ENCODE measurements around the gene SMIM43.
A peak's percentile ranks its signal among the peaks of the same experiment; 100 is the strongest.

SMIM43 gene

DNA sequence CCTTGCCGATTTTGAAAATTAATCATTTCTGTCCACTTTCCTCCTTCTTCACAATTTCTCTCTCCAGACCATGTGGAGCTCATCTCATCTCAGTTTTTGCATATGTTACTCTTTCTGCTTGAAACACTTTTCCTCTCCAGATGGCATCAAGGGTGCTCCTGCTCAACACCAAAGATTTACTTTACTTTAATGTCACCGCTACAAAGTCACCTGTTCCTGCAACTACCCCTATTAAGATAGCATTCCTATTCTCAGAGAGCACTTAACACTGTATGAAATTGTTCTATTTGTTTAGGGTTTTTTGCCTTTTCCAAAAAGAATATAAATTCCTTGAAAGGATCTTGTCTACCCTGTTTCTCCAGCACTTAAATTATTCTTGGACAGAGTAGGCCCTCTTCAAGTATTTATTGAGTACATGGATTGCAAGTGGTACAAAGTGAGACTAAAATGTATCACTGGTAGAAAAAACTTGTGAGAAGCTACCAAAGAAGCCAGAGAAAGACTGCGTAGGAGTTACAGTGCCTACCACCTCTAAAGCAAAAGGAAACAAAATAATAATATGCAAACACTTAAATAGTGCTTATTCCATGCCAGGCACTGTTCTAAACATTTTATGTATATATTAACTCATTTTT lies 35.0 kb upstream of the SMIM43 start:
- TF ChIP-seq ZFX (IDR thresholded peaks at IDR 0.05; ENCODE audit: borderline replicate concordance), result no peak
- TF ChIP-seq, protein P1, sequence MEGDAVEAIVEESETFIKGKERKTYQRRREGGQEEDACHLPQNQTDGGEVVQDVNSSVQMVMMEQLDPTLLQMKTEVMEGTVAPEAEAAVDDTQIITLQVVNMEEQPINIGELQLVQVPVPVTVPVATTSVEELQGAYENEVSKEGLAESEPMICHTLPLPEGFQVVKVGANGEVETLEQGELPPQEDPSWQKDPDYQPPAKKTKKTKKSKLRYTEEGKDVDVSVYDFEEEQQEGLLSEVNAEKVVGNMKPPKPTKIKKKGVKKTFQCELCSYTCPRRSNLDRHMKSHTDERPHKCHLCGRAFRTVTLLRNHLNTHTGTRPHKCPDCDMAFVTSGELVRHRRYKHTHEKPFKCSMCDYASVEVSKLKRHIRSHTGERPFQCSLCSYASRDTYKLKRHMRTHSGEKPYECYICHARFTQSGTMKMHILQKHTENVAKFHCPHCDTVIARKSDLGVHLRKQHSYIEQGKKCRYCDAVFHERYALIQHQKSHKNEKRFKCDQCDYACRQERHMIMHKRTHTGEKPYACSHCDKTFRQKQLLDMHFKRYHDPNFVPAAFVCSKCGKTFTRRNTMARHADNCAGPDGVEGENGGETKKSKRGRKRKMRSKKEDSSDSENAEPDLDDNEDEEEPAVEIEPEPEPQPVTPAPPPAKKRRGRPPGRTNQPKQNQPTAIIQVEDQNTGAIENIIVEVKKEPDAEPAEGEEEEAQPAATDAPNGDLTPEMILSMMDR (IDR thresholded peaks at IDR 0.05), result no peak
- H3K27ac ChIP-seq, result peak overlapping the region; percentile 78; the same call in 1 of the 2 replicates

DNA sequence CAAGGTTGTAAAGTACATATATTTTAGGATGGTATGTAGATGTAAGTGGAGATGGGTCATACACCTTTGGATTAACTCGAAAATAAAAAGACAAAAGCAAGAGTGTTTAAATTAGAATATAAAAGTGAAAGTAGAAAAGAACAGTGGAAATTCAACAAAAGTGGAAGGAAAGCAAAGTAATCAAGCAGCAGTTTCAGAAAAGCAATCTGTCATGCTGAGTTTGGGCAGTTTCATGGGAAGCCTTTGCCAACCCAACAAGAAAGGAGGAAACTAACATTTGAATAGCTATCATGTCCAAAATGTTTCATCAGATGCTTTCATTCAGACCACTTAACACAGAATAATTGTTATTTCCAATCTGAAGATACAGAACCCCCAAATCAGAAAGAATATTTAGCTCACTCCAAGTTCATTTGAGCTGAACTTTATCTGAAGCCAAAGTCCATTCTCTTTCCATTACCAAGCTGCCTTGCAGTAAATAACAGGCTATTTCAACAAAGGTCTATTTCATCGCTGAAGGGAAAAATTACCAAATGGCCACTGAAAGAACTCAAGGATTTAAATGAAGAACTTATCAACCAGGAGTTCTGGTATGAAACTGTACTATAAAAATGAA lies 34.4 kb upstream of the SMIM43 start:
- no peak overlapping the region for H3K27ac ChIP-seq
- TF ChIP-seq, protein P1 (IDR thresholded peaks at IDR 0.05), result no peak
- no peak for TF ChIP-seq ZFX (IDR thresholded peaks at IDR 0.05; ENCODE audit: borderline replicate concordance)

DNA sequence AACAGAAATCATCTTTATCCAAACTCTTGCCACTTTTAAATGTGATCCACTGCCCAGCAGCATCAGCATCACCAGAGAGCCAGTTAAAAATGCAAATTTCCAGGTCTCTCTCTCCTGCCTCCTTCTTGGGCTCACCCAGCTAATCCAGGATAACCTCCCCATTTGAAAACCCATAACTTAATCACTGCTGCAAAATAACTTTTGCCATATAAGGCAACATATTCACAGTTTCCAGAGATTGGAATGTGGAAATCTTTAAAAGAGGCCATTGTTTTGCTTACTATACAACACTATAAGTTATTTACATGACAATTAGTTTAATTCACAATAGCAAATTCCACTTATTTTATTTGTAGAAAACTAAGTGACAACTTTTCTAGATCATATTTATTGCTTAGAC lies 31.3 kb upstream of the SMIM43 start:
- no peak for TF ChIP-seq ZFX (IDR thresholded peaks at IDR 0.05; ENCODE audit: borderline replicate concordance)
- TF ChIP-seq, protein P1 (IDR thresholded peaks at IDR 0.05), result no peak

GRCh38 chr4:121794505-121795188 lies 29.7 kb upstream of the SMIM43 start:
- H3K27ac ChIP-seq, result no peak overlapping the region
- TF ChIP-seq, protein P1 (IDR thresholded peaks at IDR 0.05), result no peak
- no peak for TF ChIP-seq ZFX (IDR thresholded peaks at IDR 0.05; ENCODE audit: borderline replicate concordance)

More for the DNA sequence above, 31.3 kb upstream of the SMIM43 start:
- H3K27ac ChIP-seq, result no peak overlapping the region

DNA sequence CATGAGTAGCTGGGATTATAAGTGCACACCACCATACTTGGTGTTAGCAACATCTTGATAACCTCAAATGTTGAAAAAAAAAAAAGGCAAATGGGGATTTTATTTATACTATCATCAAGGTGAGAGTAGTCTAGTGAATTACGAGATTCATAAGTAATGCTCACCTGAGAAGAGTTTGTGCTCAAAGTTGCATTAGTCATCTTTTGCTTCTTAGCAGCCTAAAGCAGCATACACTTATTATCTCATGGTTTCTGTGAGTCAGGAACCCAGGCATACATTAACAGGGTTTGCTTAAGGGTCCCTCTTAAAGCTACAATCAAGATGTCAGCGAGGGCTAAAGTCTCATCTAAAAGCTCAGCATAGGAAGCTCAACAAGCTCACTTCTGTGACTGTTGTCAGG lies 28.0 kb upstream of the SMIM43 start:
- H3K27ac ChIP-seq, result no peak overlapping the region
- TF ChIP-seq, protein P1 (IDR thresholded peaks at IDR 0.05), result no peak
- no peak for TF ChIP-seq ZFX (IDR thresholded peaks at IDR 0.05; ENCODE audit: borderline replicate concordance)

GRCh38 chr4:121791481-121791880 lies 26.5 kb upstream of the SMIM43 start:
- H3K27ac ChIP-seq, result no peak overlapping the region
- no peak for TF ChIP-seq ZFX (IDR thresholded peaks at IDR 0.05; ENCODE audit: borderline replicate concordance)
- TF ChIP-seq, protein P1 (IDR thresholded peaks at IDR 0.05), result no peak

GRCh38 chr4:121790976-121791375 lies 26.0 kb upstream of the SMIM43 start:
- no peak overlapping the region for H3K27ac ChIP-seq
- TF ChIP-seq ZFX (IDR thresholded peaks at IDR 0.05; ENCODE audit: borderline replicate concordance), result no peak
- TF ChIP-seq, protein P1 (IDR thresholded peaks at IDR 0.05), result no peak
